GM12878 (cell line): ENCODE measurements around the gene LMX1A. TPM values are rescaled to one million over a fixed set of nuclear protein-coding genes. Genes with fewer than 3 reads are reported as not detected.

Experiments
- ATAC-seq: fragments of 200-7000 bp; cut with Tn5 transposase; 3 replicates; pipeline ENCODE4 v1.9.1; 2020; ENCODE audit warnings: mild to moderate bottlenecking, moderate library complexity
- BruUV-seq: library from RNA; stranded (reverse); fragments of 400-500 nt; replicated peaks from 2 replicates; lab custom pipeline; 2021; lab: Mats Ljungman, UMichigan
- CTCF ChIA-PET: fragments of 300-600 bp; sonication (Branson Sonifier 250); formaldehyde crosslinking; extraction: SDS; loops from one replicate; lab custom pipeline; 2021; ENCODE audit warnings: inconsistent platforms; lab: Yijun Ruan, JAX
- POLR2A ChIA-PET: fragments of 350-600 bp; formaldehyde crosslinking; extraction: SDS; loops from one replicate; lab custom pipeline; 2021; ENCODE audit warnings: inconsistent platforms; lab: Charles Lee
- RAD21 ChIA-PET: fragments of 300-600 bp; sonication (Branson Sonifier 250); formaldehyde crosslinking; loops from one replicate; lab custom pipeline; 2023; ENCODE audit warnings: antibody characterized with exemption; ENCODE audit not compliant: unreplicated experiment; lab: Charles Lee
- SMC1A ChIA-PET: fragments of 300-600 bp; sonication (Branson Sonifier 250); formaldehyde crosslinking; loops from one replicate; lab custom pipeline; 2023; ENCODE audit not compliant: unreplicated experiment, uncharacterized antibody; lab: Charles Lee
- DNase-seq: peaks from one replicate; pipeline ENCODE4 v3.0.0-alpha.2; 2011; ENCODE audit warnings: low read depth, low spot score
- FAIRE-seq: peaks from 3 replicates; lab custom pipeline; 2011; peaks lifted over from hg19 to GRCh38; lab: Jason Lieb, UNC
- H2AFZ ChIP-seq: 2 replicates; pipeline ENCODE4 v1.6.0; 2011; ENCODE audit warnings: low read depth, low read length, control low read depth; ENCODE audit not compliant: control insufficient read depth
- H3K27ac ChIP-seq: 2 replicates; pipeline ENCODE4 v1.5.1; 2011; ENCODE audit warnings: control low read depth; ENCODE audit not compliant: control insufficient read depth, insufficient read depth
- H3K27me3 ChIP-seq, 2 experiments: replicated peaks in 1 of 2; 2 replicates each; pipeline versions ENCODE4 v1.6.0 to v1.6.1; 2011; ENCODE audit warnings: low read length in 1 of 2; ENCODE audit not compliant: control insufficient read depth in 2 of 2, insufficient read depth in 2 of 2
- H3K36me3 ChIP-seq, 2 experiments: 2 replicates each; pipeline ENCODE4 v1.5.1; 2011; ENCODE audit warnings: low read length in 1 of 2; ENCODE audit not compliant: control insufficient read depth in 2 of 2, insufficient read depth in 2 of 2
- H3K4me1 ChIP-seq: 2 replicates; pipeline ENCODE4 v1.6.1; 2011; ENCODE audit warnings: mild to moderate bottlenecking, low read length, moderate library complexity, mixed read lengths; ENCODE audit not compliant: control insufficient read depth, insufficient read depth
- H3K4me2 ChIP-seq: 2 replicates; pipeline ENCODE4 v1.6.0; 2011; ENCODE audit warnings: control low read depth; ENCODE audit not compliant: control insufficient read depth, insufficient read depth
- H3K4me3 ChIP-seq: fragments of 200-600 bp; sonication (generic); 2 replicates; pipeline ENCODE4 v1.5.1; 2016
- H3K79me2 ChIP-seq: 2 replicates; pipeline ENCODE4 v1.6.0; 2011; ENCODE audit warnings: low read length; ENCODE audit not compliant: control insufficient read depth, insufficient read depth
- H3K9ac ChIP-seq: 2 replicates; pipeline ENCODE4 v1.8.0; 2011; ENCODE audit warnings: low read length, control low read depth, mixed read lengths; ENCODE audit not compliant: control insufficient read depth, insufficient read depth
- H3K9me3 ChIP-seq: replicated peaks from 3 replicates; pipeline ENCODE4 v1.5.1; 2011; ENCODE audit warnings: mild to moderate bottlenecking, low read length; ENCODE audit not compliant: control insufficient read depth, insufficient read depth
- H4K20me1 ChIP-seq: 2 replicates; pipeline ENCODE4 v1.6.0; 2011; ENCODE audit not compliant: control insufficient read depth, insufficient read depth
- BHLHE40 ChIP-seq, 2 experiments: fragments of 450-650 bp in 1 of 2; IDR thresholded peaks; 2 replicates each; pipeline ENCODE4 v1.6.1; 2011 to 2017; ENCODE audit warnings: low read depth in 2 of 2, borderline replicate concordance in 1 of 2, improper control_type of control experiment in 1 of 2, low read length in 1 of 2, mild to moderate bottlenecking in 1 of 2
- CBX5 ChIP-seq: sonication (generic); IDR thresholded peaks from 2 replicates; pipeline ENCODE4 v1.6.1; 2016; ENCODE audit warnings: low read depth, moderate library complexity, mild to moderate bottlenecking, inconsistent platforms
- CHD1 ChIP-seq: IDR thresholded peaks from 2 replicates; pipeline ENCODE4 v1.6.1; 2012; ENCODE audit warnings: low read depth, low read length, improper control_type of control experiment
- CHD4 ChIP-seq: fragments of 200-600 bp; sonication (generic); IDR thresholded peaks from 2 replicates; pipeline ENCODE4 v1.6.1; 2016; ENCODE audit warnings: mild to moderate bottlenecking
- ESRRA ChIP-seq: IDR thresholded peaks from 2 replicates; pipeline ENCODE4 v1.6.1; 2012; ENCODE audit warnings: mild to moderate bottlenecking, low read length, improper control_type of control experiment
- HCFC1 ChIP-seq: fragments of 150-350 bp; IDR thresholded peaks from 2 replicates; pipeline ENCODE4 v1.6.1; 2014; ENCODE audit warnings: low read length
- IRF4 ChIP-seq: IDR thresholded peaks from 2 replicates; pipeline ENCODE4 v1.6.1; 2011; ENCODE audit warnings: low read depth, low read length
- MEF2B ChIP-seq: fragments of 450-650 bp; IDR thresholded peaks from 2 replicates; pipeline ENCODE4 v1.6.1; 2018; ENCODE audit warnings: mild to moderate bottlenecking, moderate library complexity; ENCODE audit not compliant: partially characterized antibody, poor library complexity, severe bottlenecking
- NR2C2 ChIP-seq: IDR thresholded peaks from 2 replicates; pipeline ENCODE4 v1.6.1; 2011; ENCODE audit warnings: borderline replicate concordance, low read depth; ENCODE audit not compliant: control insufficient read depth, insufficient read length
- RAD51 ChIP-seq: fragments of 450-650 bp; IDR thresholded peaks from 2 replicates; pipeline ENCODE4 v1.6.1; 2016; ENCODE audit warnings: moderate library complexity, mild to moderate bottlenecking, inconsistent platforms
- SIN3A ChIP-seq: IDR thresholded peaks from 2 replicates; pipeline ENCODE4 v1.6.1; 2012; ENCODE audit warnings: low read depth, low read length, improper control_type of control experiment
- SMAD5 ChIP-seq: IDR thresholded peaks from 2 replicates; pipeline ENCODE4 v1.6.1; 2016; ENCODE audit warnings: antibody characterized with exemption, low read depth
- SREBF1 ChIP-seq: IDR thresholded peaks from 2 replicates; pipeline ENCODE4 v1.6.1; 2012; ENCODE audit warnings: mild to moderate bottlenecking, low read length
- SUZ12 ChIP-seq: fragments of 200-600 bp; sonication (generic); IDR thresholded peaks from one replicate; pipeline ENCODE4 v1.6.1; 2018; ENCODE audit warnings: antibody characterized with exemption, mild to moderate bottlenecking; ENCODE audit not compliant: unreplicated experiment
- TCF7 ChIP-seq: IDR thresholded peaks from 2 replicates; pipeline ENCODE4 v1.6.1; 2014; ENCODE audit warnings: antibody characterized with exemption, borderline replicate concordance
- YBX1 ChIP-seq: fragments of 450-650 bp; IDR thresholded peaks from 2 replicates; pipeline ENCODE4 v1.6.1; 2016; ENCODE audit warnings: antibody characterized with exemption
- WGBS: methylation state at CpG from one replicate; pipeline ENCODE4 v1.1.6; 2016; ENCODE audit warnings: low lambda C conversion rate; ENCODE audit not compliant: insufficient replicate concordance, insufficient coverage; ENCODE audit errors: missing lambda C conversion rate; 5-methylcytosine and 5-hydroxymethylcytosine counted together
- in situ Hi-C: fragments of 300-500 bp; cut with MboI; formaldehyde crosslinking; loops from 9 replicates; pipeline ENCODE4 v1.14.3; 2018; ENCODE audit warnings: mixed read lengths
- intact Hi-C: fragments of 100-400 bp; cut with micrococcal nuclease; formaldehyde crosslinking; loops from one replicate; pipeline ENCODE4 v1.14.2; 2022; ENCODE audit not compliant: unreplicated experiment
- polyA plus RNA-seq, 11 experiments: library from polyadenylated mRNA; depleted of rRNA in 4 of 11; unstranded in 6 of 11; stranded (reverse) in 5 of 11; fragments of >200 nt; fragmentation: Nextera tagmentation in 4 of 11; fragmentation: Illumina TruSeq in 1 of 11; extraction: Ambion mirVana in 4 of 11; extraction: Trizol in 1 of 11; gene quantifications; 1 replicate in 1 of 11; 2 replicates in 10 of 11; pipeline versions ENCODE4 v1.2.1 to v1.2.3, GENCODE V29; 2011 to 2016; ENCODE audit warnings: inconsistent platforms in 2 of 11, missing spikeins in 2 of 11, low read depth in 1 of 11
- total RNA-seq, 4 experiments: library from RNA; depleted of rRNA in 3 of 4; stranded (reverse); fragments of >200 nt in 3 of 4; fragmentation: Illumina TruSeq in 1 of 4; extraction: Trizol in 1 of 4; gene quantifications; 2 replicates each; pipeline versions ENCODE4 v1.2.1 to v1.2.3, GENCODE V29; 2013 to 2021
- TF ChIP-seq, protein P1 (sequence below): fragments of 450-650 bp; IDR thresholded peaks from 2 replicates; pipeline ENCODE4 v1.6.1; 2018; ENCODE audit warnings: borderline replicate concordance, mild to moderate bottlenecking; ENCODE audit not compliant: partially characterized antibody
- TF ChIP-seq, protein P2 (sequence below): IDR thresholded peaks from 2 replicates; pipeline ENCODE4 v1.6.1; 2011; ENCODE audit warnings: mild to moderate bottlenecking, low read depth, low read length, moderate library complexity; ENCODE audit not compliant: insufficient replicate concordance
- TF ChIP-seq, protein P3 (sequence below): fragments of 450-650 bp; IDR thresholded peaks from 2 replicates; pipeline ENCODE4 v1.6.1; 2017; ENCODE audit warnings: mild to moderate bottlenecking, low read depth, inconsistent platforms; ENCODE audit not compliant: poor library complexity, severe bottlenecking

Gene LMX1A
- total and polyA plus RNA-seq, 10 of the 15 experiments (the other 5 are each of a cell fraction or from before 2014, with no cell fraction given), result not detected

DNA sequence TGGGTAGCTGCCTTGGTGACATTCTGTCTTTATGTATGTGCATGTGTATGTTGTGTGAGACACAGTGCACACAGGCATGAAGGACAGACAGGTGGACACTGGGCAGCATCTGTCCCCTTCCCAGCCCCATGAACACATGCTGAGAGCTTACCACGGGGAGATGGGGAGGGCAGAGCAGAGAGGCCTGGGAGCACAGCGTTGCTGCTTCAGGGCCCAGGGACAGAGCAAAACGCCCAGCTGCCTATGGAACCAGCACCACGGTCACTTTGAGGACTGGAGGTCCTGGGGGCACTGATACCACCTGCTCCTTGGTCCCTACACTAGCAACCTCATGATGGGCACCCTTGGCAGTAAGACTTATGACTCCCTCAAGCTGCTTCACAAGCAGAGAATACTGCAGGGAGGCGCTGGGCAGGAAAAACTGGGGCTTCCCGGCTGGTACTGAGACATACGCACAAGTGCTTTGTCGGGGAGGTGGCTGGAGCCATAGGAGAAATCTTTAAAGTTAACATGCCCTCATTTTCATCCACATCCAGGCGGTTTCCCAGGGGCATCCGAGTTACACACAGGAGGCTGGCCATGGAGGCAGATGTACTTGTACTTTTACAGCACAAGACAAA, 40.3 kb downstream of the LMX1A start:
- 14% methylated on average over 9 of the region's 10 CpGs for WGBS
- Histone ChIP-seq H3K9me3 (no peaks in the 10 kb centered on the region), H2AFZ (no peak overlapping the region), H3K4me3 (no peak overlapping the region), H3K4me1 (no peaks in the 10 kb centered on the region), H4K20me1 (no peaks in the 10 kb centered on the region), H3K36me3 (no peaks in the 10 kb centered on the region), H3K9ac (no peak overlapping the region), H3K4me2 (no peak overlapping the region), H3K27me3 (peaks cover 1 to 2% of the 10 kb centered on the region in 2 experiments), H3K27ac (no peak overlapping the region), H3K79me2 (no peaks in the 10 kb centered on the region)
- FAIRE-seq (no peak), DNase-seq (no peak), ATAC-seq (no peak)
- ChIA-PET RAD21 (no interaction called here), POLR2A (no interaction called here), SMC1A (no interaction called here), CTCF (no interaction called here)
- in situ Hi-C loops (no loop called here), intact Hi-C loops (no loop called here)
- no TSS peak for BruUV-seq
- TF ChIP-seq CBX5 (no peak), RAD51 (no peak), SUZ12 (no peak), SREBF1 (no peak), YBX1 (no peak), NR2C2 (no peak), IRF4 (no peak), HCFC1 (no peak), BHLHE40 (IDR thresholded peaks at IDR 0.05; ENCODE audit: borderline replicate concordance in 1 of 2, low read depth in 2 of 2, low read length in 1 of 2) (no peak), CHD4 (no peak), SMAD5 (no peak), MEF2B (no peak), CHD1 (no peak), ESRRA (no peak), TCF7 (no peak), SIN3A (no peak)
- TF ChIP-seq, protein P1, sequence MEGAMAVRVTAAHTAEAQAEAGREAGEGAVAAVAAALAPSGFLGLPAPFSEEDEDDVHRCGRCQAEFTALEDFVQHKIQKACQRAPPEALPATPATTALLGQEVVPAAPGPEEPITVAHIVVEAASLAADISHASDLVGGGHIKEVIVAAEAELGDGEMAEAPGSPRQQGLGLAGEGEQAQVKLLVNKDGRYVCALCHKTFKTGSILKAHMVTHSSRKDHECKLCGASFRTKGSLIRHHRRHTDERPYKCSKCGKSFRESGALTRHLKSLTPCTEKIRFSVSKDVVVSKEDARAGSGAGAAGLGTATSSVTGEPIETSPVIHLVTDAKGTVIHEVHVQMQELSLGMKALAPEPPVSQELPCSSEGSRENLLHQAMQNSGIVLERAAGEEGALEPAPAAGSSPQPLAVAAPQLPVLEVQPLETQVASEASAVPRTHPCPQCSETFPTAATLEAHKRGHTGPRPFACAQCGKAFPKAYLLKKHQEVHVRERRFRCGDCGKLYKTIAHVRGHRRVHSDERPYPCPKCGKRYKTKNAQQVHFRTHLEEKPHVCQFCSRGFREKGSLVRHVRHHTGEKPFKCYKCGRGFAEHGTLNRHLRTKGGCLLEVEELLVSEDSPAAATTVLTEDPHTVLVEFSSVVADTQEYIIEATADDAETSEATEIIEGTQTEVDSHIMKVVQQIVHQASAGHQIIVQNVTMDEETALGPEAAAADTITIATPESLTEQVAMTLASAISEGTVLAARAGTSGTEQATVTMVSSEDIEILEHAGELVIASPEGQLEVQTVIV, result no peak
- TF ChIP-seq, protein P2, sequence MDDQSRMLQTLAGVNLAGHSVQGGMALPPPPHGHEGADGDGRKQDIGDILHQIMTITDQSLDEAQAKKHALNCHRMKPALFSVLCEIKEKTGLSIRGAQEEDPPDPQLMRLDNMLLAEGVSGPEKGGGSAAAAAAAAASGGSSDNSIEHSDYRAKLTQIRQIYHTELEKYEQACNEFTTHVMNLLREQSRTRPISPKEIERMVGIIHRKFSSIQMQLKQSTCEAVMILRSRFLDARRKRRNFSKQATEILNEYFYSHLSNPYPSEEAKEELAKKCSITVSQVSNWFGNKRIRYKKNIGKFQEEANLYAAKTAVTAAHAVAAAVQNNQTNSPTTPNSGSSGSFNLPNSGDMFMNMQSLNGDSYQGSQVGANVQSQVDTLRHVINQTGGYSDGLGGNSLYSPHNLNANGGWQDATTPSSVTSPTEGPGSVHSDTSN, result no peak
- TF ChIP-seq, protein P3, sequence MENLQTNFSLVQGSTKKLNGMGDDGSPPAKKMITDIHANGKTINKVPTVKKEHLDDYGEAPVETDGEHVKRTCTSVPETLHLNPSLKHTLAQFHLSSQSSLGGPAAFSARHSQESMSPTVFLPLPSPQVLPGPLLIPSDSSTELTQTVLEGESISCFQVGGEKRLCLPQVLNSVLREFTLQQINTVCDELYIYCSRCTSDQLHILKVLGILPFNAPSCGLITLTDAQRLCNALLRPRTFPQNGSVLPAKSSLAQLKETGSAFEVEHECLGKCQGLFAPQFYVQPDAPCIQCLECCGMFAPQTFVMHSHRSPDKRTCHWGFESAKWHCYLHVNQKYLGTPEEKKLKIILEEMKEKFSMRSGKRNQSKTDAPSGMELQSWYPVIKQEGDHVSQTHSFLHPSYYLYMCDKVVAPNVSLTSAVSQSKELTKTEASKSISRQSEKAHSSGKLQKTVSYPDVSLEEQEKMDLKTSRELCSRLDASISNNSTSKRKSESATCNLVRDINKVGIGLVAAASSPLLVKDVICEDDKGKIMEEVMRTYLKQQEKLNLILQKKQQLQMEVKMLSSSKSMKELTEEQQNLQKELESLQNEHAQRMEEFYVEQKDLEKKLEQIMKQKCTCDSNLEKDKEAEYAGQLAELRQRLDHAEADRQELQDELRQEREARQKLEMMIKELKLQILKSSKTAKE, result no peak
